DND-41 (cell line): ENCODE measurements around the gene PPP1R3E.

Source experiments
- ATAC-seq: fragments of 200-7000 bp; cut with Tn5 transposase; 3 replicates; pipeline ENCODE4 v1.9.1; 2021; ENCODE audit warnings: low read depth; ENCODE audit not compliant: insufficient read depth
- DNase-seq: peaks from one replicate; pipeline ENCODE4 v3.0.0-alpha.2; 2020
- H2AFZ ChIP-seq: 2 replicates; pipeline ENCODE4 v1.6.0; 2012; ENCODE audit warnings: low read depth, low read length
- H3K27ac ChIP-seq: 2 replicates; pipeline ENCODE4 v1.5.1; 2012; ENCODE audit warnings: low read length, inconsistent platforms
- H3K27me3 ChIP-seq: fragments of 200-600 bp; sonication (generic); 2 replicates; pipeline ENCODE4 v1.6.0; 2012; ENCODE audit warnings: low read length, mild to moderate bottlenecking, inconsistent platforms; ENCODE audit not compliant: insufficient read depth, poor library complexity
- H3K36me3 ChIP-seq: 2 replicates; pipeline ENCODE4 v1.5.1; 2012; ENCODE audit warnings: low read length, inconsistent platforms; ENCODE audit not compliant: insufficient read depth
- H3K4me1 ChIP-seq: 2 replicates; pipeline ENCODE4 v1.5.1; 2012; ENCODE audit warnings: mild to moderate bottlenecking, low read length; ENCODE audit not compliant: insufficient read depth
- H3K4me2 ChIP-seq: 2 replicates; pipeline ENCODE4 v1.6.0; 2012; ENCODE audit warnings: mild to moderate bottlenecking, moderate library complexity, low read length, inconsistent platforms; ENCODE audit not compliant: insufficient read depth
- H3K4me3 ChIP-seq, 2 experiments: fragments of 200-600 bp in 1 of 2; shearing (Covaris generic) in 1 of 2; 2 replicates each; pipeline ENCODE4 v1.5.1; 2012 to 2016; ENCODE audit warnings: inconsistent platforms in 2 of 2, low read length in 2 of 2, mild to moderate bottlenecking in 2 of 2, low read depth in 1 of 2, moderate library complexity in 1 of 2
- H3K79me2 ChIP-seq: 2 replicates; pipeline ENCODE4 v1.6.0; 2012; ENCODE audit warnings: low read length, inconsistent platforms; ENCODE audit not compliant: insufficient read depth
- H3K9ac ChIP-seq: 2 replicates; pipeline ENCODE4 v1.6.0; 2012; ENCODE audit warnings: low read depth, mild to moderate bottlenecking, inconsistent platforms, low read length, moderate library complexity
- H3K9me3 ChIP-seq: 2 replicates; pipeline ENCODE4 v1.5.1; 2012; ENCODE audit warnings: low read length, moderate library complexity, mild to moderate bottlenecking, inconsistent platforms; ENCODE audit not compliant: insufficient read depth, severe bottlenecking
- H4K20me1 ChIP-seq: 2 replicates; pipeline ENCODE4 v1.6.0; 2012; ENCODE audit warnings: low read length; ENCODE audit not compliant: insufficient read depth
- EZH2 ChIP-seq: IDR thresholded peaks from 3 replicates; pipeline ENCODE4 v1.6.1; 2012; ENCODE audit warnings: borderline replicate concordance, low read depth, mild to moderate bottlenecking, moderate library complexity, low read length, inconsistent platforms; ENCODE audit not compliant: severe bottlenecking
- TF ChIP-seq, protein P1 (sequence below): IDR thresholded peaks from 2 replicates; pipeline ENCODE4 v1.5.1; 2012; ENCODE audit warnings: borderline replicate concordance, low read length, moderate library complexity, mild to moderate bottlenecking; ENCODE audit not compliant: poor library complexity, severe bottlenecking; ENCODE audit errors: extremely low read depth

PPP1R3E gene

DNA sequence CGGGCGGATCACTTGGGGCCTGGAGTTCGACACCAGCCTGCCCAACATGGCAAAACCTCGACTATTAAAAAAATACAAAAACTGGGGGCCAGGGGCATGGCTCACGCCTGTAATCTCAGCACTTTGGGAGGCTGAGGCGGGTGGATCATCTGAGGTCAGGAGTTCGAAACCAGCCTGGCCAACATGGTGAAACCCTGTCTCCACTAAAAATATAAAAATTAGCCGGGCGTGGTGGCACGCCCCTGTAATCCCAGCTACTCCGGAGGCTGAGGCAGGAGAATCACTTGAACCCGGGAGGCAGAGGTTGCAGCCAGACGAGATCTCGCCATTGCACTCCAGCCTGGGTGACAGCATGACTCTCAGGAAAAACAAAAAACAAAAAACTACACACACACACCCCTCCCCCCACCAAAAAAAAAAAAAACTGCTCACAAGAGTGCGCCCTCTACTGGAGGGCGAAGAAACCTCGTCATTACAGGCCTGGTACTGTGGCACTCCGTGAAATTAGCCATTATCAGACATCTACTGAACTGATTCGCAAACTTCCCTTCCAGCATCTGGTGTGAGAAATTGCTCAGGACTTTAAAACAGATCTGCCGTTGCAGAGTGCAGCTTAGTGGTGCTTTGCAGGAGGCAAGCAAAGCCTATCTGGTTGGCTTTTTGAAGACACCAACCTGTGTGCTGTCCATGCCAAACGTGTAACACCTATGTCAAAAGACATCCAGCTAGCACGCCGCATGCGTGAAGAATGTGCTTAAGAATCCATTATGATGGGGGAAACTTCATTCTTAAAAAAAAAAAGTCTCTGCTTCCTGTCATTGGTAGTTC, 7.7 kb downstream of the PPP1R3E start:
- Histone ChIP-seq H3K27me3 (no peaks in the 10 kb centered on the region), H2AFZ (no peak overlapping the region; the same call in 1 of the 2 replicates)
- ATAC-seq, result peak; percentile 82

DNA sequence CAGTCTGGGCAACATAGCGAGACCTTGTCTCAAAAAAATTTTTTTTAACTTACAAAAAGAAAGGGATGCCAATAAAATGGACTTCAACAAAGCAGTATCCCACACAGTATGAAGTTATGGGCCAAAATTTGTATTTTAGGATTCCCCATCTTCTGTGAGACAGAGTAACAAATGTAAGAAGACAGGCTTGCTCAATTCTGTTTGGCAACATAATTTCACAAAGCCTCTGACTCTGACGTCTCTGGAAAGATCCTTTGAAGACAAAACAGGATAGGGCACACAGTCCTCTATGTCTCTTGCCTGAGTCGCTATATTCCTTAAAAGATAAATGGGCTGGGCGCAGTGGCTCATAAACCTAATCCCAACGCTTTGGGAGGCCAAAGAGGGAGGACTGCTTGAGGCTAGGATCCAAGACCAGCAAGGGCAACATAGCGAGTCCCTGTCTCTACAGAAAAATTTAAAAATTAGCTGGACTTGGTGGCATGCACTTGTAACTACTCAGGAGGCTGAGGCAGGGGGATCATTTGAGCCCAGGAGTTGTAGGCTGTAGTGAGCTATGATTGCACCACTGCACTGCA, 15.7 kb downstream of the PPP1R3E start:
- Histone ChIP-seq H3K36me3 (no peaks in the 10 kb centered on the region; the same call in 1 of the 2 replicates), H3K27ac (peak overlapping the region; percentile 87), H3K4me2 (peak overlapping the region; percentile 83), H2AFZ (peak overlapping the region; percentile 90), H3K4me3 (peak overlapping the region; percentile 46 to 84), H3K4me1 (peaks cover 24% of the 10 kb centered on the region), H3K27me3 (no peaks in the 10 kb centered on the region), H3K9me3 (no peaks in the 10 kb centered on the region), H3K79me2 (peaks cover 23% of the 10 kb centered on the region), H4K20me1 (no peaks in the 10 kb centered on the region), H3K9ac (peak overlapping the region; percentile 74)
- DNase-seq, result no peak
- TF ChIP-seq EZH2, result no peak
- TF ChIP-seq, protein P1, sequence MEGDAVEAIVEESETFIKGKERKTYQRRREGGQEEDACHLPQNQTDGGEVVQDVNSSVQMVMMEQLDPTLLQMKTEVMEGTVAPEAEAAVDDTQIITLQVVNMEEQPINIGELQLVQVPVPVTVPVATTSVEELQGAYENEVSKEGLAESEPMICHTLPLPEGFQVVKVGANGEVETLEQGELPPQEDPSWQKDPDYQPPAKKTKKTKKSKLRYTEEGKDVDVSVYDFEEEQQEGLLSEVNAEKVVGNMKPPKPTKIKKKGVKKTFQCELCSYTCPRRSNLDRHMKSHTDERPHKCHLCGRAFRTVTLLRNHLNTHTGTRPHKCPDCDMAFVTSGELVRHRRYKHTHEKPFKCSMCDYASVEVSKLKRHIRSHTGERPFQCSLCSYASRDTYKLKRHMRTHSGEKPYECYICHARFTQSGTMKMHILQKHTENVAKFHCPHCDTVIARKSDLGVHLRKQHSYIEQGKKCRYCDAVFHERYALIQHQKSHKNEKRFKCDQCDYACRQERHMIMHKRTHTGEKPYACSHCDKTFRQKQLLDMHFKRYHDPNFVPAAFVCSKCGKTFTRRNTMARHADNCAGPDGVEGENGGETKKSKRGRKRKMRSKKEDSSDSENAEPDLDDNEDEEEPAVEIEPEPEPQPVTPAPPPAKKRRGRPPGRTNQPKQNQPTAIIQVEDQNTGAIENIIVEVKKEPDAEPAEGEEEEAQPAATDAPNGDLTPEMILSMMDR, result no peak
- ATAC-seq, result no peak

More for the DNA sequence above, 7.7 kb downstream of the PPP1R3E start:
- TF ChIP-seq EZH2, result no peak
- TF ChIP-seq, protein P1, result peak; percentile 91
- H3K9me3 ChIP-seq, result no peaks in the 10 kb centered on the region
- H3K9ac ChIP-seq, result no peak overlapping the region
- peak overlapping the region; percentile 1; the same call in 1 of the 2 replicates for H3K4me2 ChIP-seq
- H3K4me3 ChIP-seq, result no peak overlapping the region
- peaks cover 27% of the 10 kb centered on the region for H3K36me3 ChIP-seq
- H3K4me1 ChIP-seq, result peaks cover 16% of the 10 kb centered on the region
- peak; percentile 63 for DNase-seq
- H3K27ac ChIP-seq, result no peak overlapping the region
- H4K20me1 ChIP-seq, result no peaks in the 10 kb centered on the region
- peaks cover 3% of the 10 kb centered on the region for H3K79me2 ChIP-seq

DNA sequence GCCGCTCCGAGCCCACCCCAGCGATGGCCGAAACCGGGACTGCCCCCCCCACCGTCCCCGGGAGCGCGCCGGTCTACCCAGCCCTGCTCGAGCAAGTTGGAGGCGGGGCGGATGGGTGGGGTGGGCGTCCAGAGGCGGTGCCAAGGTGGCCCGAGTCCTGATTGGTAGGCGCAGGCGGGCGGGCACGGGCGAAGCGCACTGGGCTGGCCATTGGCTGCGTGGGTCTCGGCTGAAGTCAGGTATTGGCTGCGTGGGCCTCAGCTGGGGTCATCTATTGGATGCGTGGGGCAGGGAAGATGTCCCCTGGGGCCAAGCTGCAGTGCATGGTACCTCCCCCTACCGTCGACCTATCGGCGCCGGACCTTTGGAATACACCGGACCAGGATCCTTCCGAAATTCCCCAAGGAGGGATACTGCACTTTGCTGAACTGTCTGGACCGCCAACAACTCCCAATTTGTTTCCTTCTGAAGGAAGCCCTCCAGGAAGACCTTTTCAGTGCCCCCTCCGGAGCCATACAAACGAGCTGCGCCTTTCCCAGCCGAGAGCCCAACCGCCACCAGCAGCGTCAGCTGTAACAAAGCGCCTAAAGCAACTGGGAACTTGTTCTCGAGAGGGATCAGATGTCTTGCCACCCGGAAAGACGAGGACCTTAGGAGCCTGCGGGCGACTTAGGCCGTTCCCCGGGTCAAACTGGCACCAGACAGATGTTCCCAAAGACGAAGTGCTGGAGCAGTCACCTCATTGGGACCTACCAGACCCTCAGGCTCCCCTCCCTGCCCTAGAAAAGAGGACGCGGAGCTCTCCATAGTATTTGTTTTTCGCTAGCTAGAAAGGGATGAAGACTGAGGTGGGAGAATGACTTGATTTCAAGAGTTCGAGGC, 16.4 kb downstream of the PPP1R3E start, which contains the start of gene HOMEZ:
Gene HOMEZ (minus strand): TSS at position 113 of the 882 bp plus-strand sequence. CDS start 180 bp downstream, outside the sequence.
- peak within 1 kb of the TSS; percentile 74 for H3K9ac ChIP-seq
- peak within 1 kb of the TSS; percentile 90 for H2AFZ ChIP-seq
- H4K20me1 ChIP-seq, result no peaks in the 10 kb centered on the region
- peak within 1 kb of the TSS; percentile 87 for H3K27ac ChIP-seq
- peak within 1 kb of the TSS; percentile 82 to 84 for H3K4me3 ChIP-seq
- peaks cover 23% of the 10 kb centered on the region for H3K79me2 ChIP-seq
- ATAC-seq, result peak; percentile 97
- TF ChIP-seq, protein P1, result peak; percentile 20
- no peak for TF ChIP-seq EZH2
- H3K27me3 ChIP-seq, result no peaks in the 10 kb centered on the region
- H3K9me3 ChIP-seq, result no peaks in the 10 kb centered on the region
- H3K36me3 ChIP-seq, result no peaks in the 10 kb centered on the region; the same call in 1 of the 2 replicates
- peak within 1 kb of the TSS; percentile 83 for H3K4me2 ChIP-seq
- DNase-seq, result peak; percentile 99
- H3K4me1 ChIP-seq, result peaks cover 24% of the 10 kb centered on the region
